ENCODE data around the gene ADPRS. TPM values are rescaled to one million over a fixed set of nuclear protein-coding genes. Genes with fewer than 3 reads are reported as not detected.
A peak's percentile ranks its signal among the peaks of the same experiment; 100 is the strongest.

Gene ADPRS
- total RNA-seq, 2 experiments from 2014 or later, result 22.6 to 24.6 TPM

GRCh38 chr1:36101546-36101945, 12.9 kb downstream of the ADPRS start:
- H3K9me3 ChIP-seq (ENCODE audit: control insufficient read depth in 1 of 2, insufficient read depth in 1 of 2, low read length in 2 of 2), result no peaks in the 10 kb centered on the region
- no peaks in the 10 kb centered on the region for H3K27me3 ChIP-seq (ENCODE audit: control insufficient read depth in 1 of 2, insufficient read depth in 2 of 2, low read length in 2 of 2)
- POLR2A ChIA-PET, result no interaction called here
- Mint-ChIP-seq H3K9me3 (no peaks in the 10 kb centered on the region), H3K36me3 (ENCODE audit: low read depth) (peaks cover 4% of the 10 kb centered on the region), H3K4me1 (ENCODE audit: low read depth) (no peaks in the 10 kb centered on the region), H3K27ac (no peak overlapping the region), H3K4me3 (no peak overlapping the region), H3K27me3 (no peaks in the 10 kb centered on the region)
- peaks cover 12% of the 10 kb centered on the region for H3K4me1 ChIP-seq (ENCODE audit: insufficient read depth, low read length)
- H3K36me3 ChIP-seq (ENCODE audit: insufficient read depth, low read length), result no peaks in the 10 kb centered on the region
- intact Hi-C loops (cut with DNase I, micrococcal nuclease), result loop anchor here in 1 of 2 experiments (2.0 kb wide), 2 partner anchors 33 to 319 kb away; no protein-coding TSS in a partner anchor
- no peak overlapping the region for H3K27ac ChIP-seq (ENCODE audit: low read depth in 1 of 2, low read length in 2 of 2)
- DNase-seq (no peak), ATAC-seq (ENCODE audit: poor library complexity) (no peak)
- CTCF ChIA-PET, result interaction anchor here (0.7 to 0.8 kb wide), 2 partner anchors 8 to 82 kb away, joined by 3 read pairs; no protein-coding TSS in a partner anchor
- H3K4me3 ChIP-seq (ENCODE audit: low read length), result no peak overlapping the region
- no peak for TF ChIP-seq CTCF (IDR thresholded peaks at IDR 0.05)

GRCh38 chr1:36106269-36106668, 17.6 kb downstream of the ADPRS start:
- intact Hi-C loops (cut with DNase I, micrococcal nuclease), result no loop called here
- H3K4me1 Mint-ChIP-seq (ENCODE audit: low read depth), result peaks cover 27% of the 10 kb centered on the region
- no peak overlapping the region for H3K4me3 Mint-ChIP-seq
- H3K36me3 Mint-ChIP-seq (ENCODE audit: low read depth), result no peaks in the 10 kb centered on the region
- TF ChIP-seq CTCF (IDR thresholded peaks at IDR 0.05), result no peak
- no peak overlapping the region for H3K4me3 ChIP-seq (ENCODE audit: low read length)
- ATAC-seq (ENCODE audit: poor library complexity), result no peak
- H3K27ac ChIP-seq (ENCODE audit: low read depth in 1 of 2, low read length in 2 of 2), result no peak overlapping the region
- no peaks in the 10 kb centered on the region for H3K9me3 ChIP-seq (ENCODE audit: control insufficient read depth in 1 of 2, insufficient read depth in 1 of 2, low read length in 2 of 2)
- no peaks in the 10 kb centered on the region for H3K36me3 ChIP-seq (ENCODE audit: insufficient read depth, low read length)
- no peaks in the 10 kb centered on the region for H3K9me3 Mint-ChIP-seq
- H3K27ac Mint-ChIP-seq, result no peak overlapping the region
- POLR2A ChIA-PET, result no interaction called here
- H3K27me3 Mint-ChIP-seq, result no peaks in the 10 kb centered on the region
- H3K27me3 ChIP-seq (ENCODE audit: control insufficient read depth in 1 of 2, insufficient read depth in 2 of 2, low read length in 2 of 2), result no peaks in the 10 kb centered on the region
- H3K4me1 ChIP-seq (ENCODE audit: insufficient read depth, low read length), result peaks cover 15% of the 10 kb centered on the region
- CTCF ChIA-PET, result no interaction called here
- DNase-seq, result no peak

GRCh38 chr1:36107394-36107793, 18.7 kb downstream of the ADPRS start:
- ChIA-PET POLR2A (interaction anchor here (1.0 to 1.7 kb wide), 2 partner anchors 54 to 55 kb away, joined by 3 to 5 read pairs; no protein-coding TSS in a partner anchor), CTCF (interaction anchor here (1.0 kb wide), 1 partner anchor 26 kb away, joined by 3 read pairs; no protein-coding TSS in a partner anchor)
- Histone ChIP-seq H3K9me3 (ENCODE audit: control insufficient read depth in 1 of 2, insufficient read depth in 1 of 2, low read length in 2 of 2) (no peaks in the 10 kb centered on the region), H3K4me3 (ENCODE audit: low read length) (no peak overlapping the region), H3K27me3 (ENCODE audit: control insufficient read depth in 1 of 2, insufficient read depth in 2 of 2, low read length in 2 of 2) (no peaks in the 10 kb centered on the region), H3K27ac (ENCODE audit: low read depth in 1 of 2, low read length in 2 of 2) (no peak overlapping the region), H3K36me3 (ENCODE audit: insufficient read depth, low read length) (no peaks in the 10 kb centered on the region), H3K4me1 (ENCODE audit: insufficient read depth, low read length) (peaks cover 15% of the 10 kb centered on the region)
- no peak for DNase-seq
- no peak overlapping the region for H3K4me3 Mint-ChIP-seq
- no peak for ATAC-seq (ENCODE audit: poor library complexity)
- H3K4me1 Mint-ChIP-seq (ENCODE audit: low read depth), result peaks cover 34% of the 10 kb centered on the region
- H3K9me3 Mint-ChIP-seq, result no peaks in the 10 kb centered on the region
- no peaks in the 10 kb centered on the region for H3K27me3 Mint-ChIP-seq
- intact Hi-C loops (cut with DNase I, micrococcal nuclease), result no loop called here
- no peak for TF ChIP-seq CTCF (IDR thresholded peaks at IDR 0.05)
- no peaks in the 10 kb centered on the region for H3K36me3 Mint-ChIP-seq (ENCODE audit: low read depth)
- peak overlapping the region; percentile 78 for H3K27ac Mint-ChIP-seq
